ENCODE results near the gene ACOX2.

Gene ACOX2

GRCh38 chr3:58557491-58557890, 20.5 kb upstream of the ACOX2 start:
- no peak overlapping the region for H3K4me3 ChIP-seq (ENCODE audit: insufficient read depth, low read depth, low read length, poor library complexity, severe bottlenecking)
- H3K9me3 ChIP-seq (ENCODE audit: control insufficient read depth, low read length): no peaks in the 10 kb centered on the region
- no peak for DNase-seq
- no peaks in the 10 kb centered on the region for H3K36me3 ChIP-seq (ENCODE audit: control insufficient read depth, insufficient read depth, low read length)
- no peaks in the 10 kb centered on the region for H3K4me1 ChIP-seq (ENCODE audit: control insufficient read depth, insufficient read depth, low read length, poor library complexity, severe bottlenecking)
- H3K27ac ChIP-seq (ENCODE audit: insufficient read depth, low read length, poor library complexity, severe bottlenecking): no peak overlapping the region
- H3K27me3 ChIP-seq (replicated peaks; ENCODE audit: control insufficient read depth, insufficient read depth, low read length, poor library complexity, severe bottlenecking): no peaks in the 10 kb centered on the region

GRCh38 chr3:58556761-58557221, 19.8 kb upstream of the ACOX2 start:
- Histone ChIP-seq H3K4me3 (ENCODE audit: insufficient read depth, low read depth, low read length, poor library complexity, severe bottlenecking) (no peak overlapping the region), H3K4me1 (ENCODE audit: control insufficient read depth, insufficient read depth, low read length, poor library complexity, severe bottlenecking) (no peaks in the 10 kb centered on the region), H3K36me3 (ENCODE audit: control insufficient read depth, insufficient read depth, low read length) (no peaks in the 10 kb centered on the region), H3K27me3 (replicated peaks; ENCODE audit: control insufficient read depth, insufficient read depth, low read length, poor library complexity, severe bottlenecking) (no peaks in the 10 kb centered on the region), H3K9me3 (ENCODE audit: control insufficient read depth, low read length) (no peaks in the 10 kb centered on the region), H3K27ac (ENCODE audit: insufficient read depth, low read length, poor library complexity, severe bottlenecking) (no peak overlapping the region)
- no peak for DNase-seq

DNA sequence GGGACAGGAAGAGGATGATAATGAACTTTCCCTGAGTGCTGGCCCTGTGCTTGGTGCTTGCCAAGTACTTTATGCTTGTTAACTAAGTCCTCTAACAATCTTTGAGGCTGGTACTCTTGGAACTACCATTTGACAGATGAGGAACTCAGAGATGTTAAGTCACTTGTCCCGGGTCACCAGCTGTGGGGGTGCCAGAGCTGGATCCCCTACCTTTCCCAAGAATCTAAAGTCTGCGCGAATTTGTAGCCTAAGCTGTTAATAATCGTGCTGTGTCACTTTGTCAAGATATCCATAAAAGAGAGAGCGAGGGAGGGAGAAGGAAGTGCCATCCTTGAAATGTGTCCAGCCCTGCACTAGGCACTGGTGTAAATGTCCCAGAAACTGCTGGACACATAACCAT, 19.0 kb upstream of the ACOX2 start:
- Histone ChIP-seq H3K36me3 (ENCODE audit: control insufficient read depth, insufficient read depth, low read length) (no peaks in the 10 kb centered on the region), H3K9me3 (ENCODE audit: control insufficient read depth, low read length) (no peaks in the 10 kb centered on the region), H3K27ac (ENCODE audit: insufficient read depth, low read length, poor library complexity, severe bottlenecking) (no peak overlapping the region), H3K27me3 (replicated peaks; ENCODE audit: control insufficient read depth, insufficient read depth, low read length, poor library complexity, severe bottlenecking) (no peaks in the 10 kb centered on the region), H3K4me1 (ENCODE audit: control insufficient read depth, insufficient read depth, low read length, poor library complexity, severe bottlenecking) (no peaks in the 10 kb centered on the region), H3K4me3 (ENCODE audit: insufficient read depth, low read depth, low read length, poor library complexity, severe bottlenecking) (no peak overlapping the region)
- no peak for DNase-seq

DNA sequence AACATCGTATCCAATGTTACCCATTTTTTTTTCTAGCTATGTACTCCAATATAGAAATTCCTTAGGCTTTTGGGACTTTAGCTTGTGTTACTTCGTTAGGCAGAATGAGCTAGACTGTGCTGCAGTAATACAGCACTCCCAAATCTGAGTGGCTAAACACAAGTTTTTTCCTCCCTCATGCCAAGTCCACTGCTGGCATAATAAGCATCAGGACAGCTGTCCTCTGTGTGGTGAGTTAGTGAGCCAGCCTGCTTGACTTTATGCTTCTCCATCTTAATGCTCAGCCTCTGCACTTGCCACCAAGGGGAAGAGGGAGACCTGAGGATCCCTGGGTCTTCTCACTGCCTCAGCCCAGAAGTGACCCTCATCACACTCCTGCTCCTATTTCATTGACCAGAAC, 18.2 kb upstream of the ACOX2 start:
- no peak overlapping the region for H3K27ac ChIP-seq (ENCODE audit: insufficient read depth, low read length, poor library complexity, severe bottlenecking)
- H3K36me3 ChIP-seq (ENCODE audit: control insufficient read depth, insufficient read depth, low read length): no peaks in the 10 kb centered on the region
- no peak for DNase-seq
- no peak overlapping the region for H3K4me3 ChIP-seq (ENCODE audit: insufficient read depth, low read depth, low read length, poor library complexity, severe bottlenecking)
- H3K4me1 ChIP-seq (ENCODE audit: control insufficient read depth, insufficient read depth, low read length, poor library complexity, severe bottlenecking): no peaks in the 10 kb centered on the region
- H3K27me3 ChIP-seq (replicated peaks; ENCODE audit: control insufficient read depth, insufficient read depth, low read length, poor library complexity, severe bottlenecking): no peaks in the 10 kb centered on the region
- no peaks in the 10 kb centered on the region for H3K9me3 ChIP-seq (ENCODE audit: control insufficient read depth, low read length)

GRCh38 chr3:58553003-58553402, 16.0 kb upstream of the ACOX2 start:
- Histone ChIP-seq H3K9me3 (ENCODE audit: control insufficient read depth, low read length) (no peaks in the 10 kb centered on the region), H3K27ac (ENCODE audit: insufficient read depth, low read length, poor library complexity, severe bottlenecking) (no peak overlapping the region), H3K27me3 (replicated peaks; ENCODE audit: control insufficient read depth, insufficient read depth, low read length, poor library complexity, severe bottlenecking) (no peaks in the 10 kb centered on the region), H3K4me1 (ENCODE audit: control insufficient read depth, insufficient read depth, low read length, poor library complexity, severe bottlenecking) (no peaks in the 10 kb centered on the region), H3K4me3 (ENCODE audit: insufficient read depth, low read depth, low read length, poor library complexity, severe bottlenecking) (no peak overlapping the region), H3K36me3 (ENCODE audit: control insufficient read depth, insufficient read depth, low read length) (no peaks in the 10 kb centered on the region)
- no peak for DNase-seq

DNA sequence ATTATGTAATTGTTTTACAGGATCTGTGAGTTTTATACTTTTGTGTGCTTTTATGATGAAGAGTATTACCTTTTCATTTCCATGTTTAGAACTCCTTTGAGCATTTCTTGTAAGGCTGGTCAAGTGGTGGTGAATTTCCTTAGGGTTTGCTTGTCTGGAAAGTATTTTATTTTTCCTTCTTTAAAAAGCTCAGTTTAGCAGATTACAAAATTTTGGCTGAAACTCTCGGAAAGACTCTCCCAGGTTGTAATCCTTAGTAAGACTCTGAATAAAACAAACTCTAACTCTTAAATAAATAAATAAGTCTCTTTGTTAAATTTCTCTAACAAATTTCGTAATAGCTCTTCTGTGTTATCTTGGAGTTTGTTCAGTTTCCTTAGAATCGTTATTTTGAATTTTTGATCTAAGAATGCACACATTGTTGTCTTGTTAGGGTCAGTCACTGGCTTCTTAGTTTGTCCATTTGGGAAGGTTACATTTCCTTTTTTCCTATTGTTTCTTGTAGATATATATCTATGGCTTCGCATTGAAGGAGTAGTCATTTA, 14.7 kb upstream of the ACOX2 start:
- H3K4me3 ChIP-seq (ENCODE audit: insufficient read depth, low read depth, low read length, poor library complexity, severe bottlenecking): no peak overlapping the region

GRCh38 chr3:58544541-58544940, 7.6 kb upstream of the ACOX2 start:
- no peaks in the 10 kb centered on the region for H3K27me3 ChIP-seq (replicated peaks; ENCODE audit: control insufficient read depth, insufficient read depth, low read length, poor library complexity, severe bottlenecking)
- no peak overlapping the region for H3K4me3 ChIP-seq (ENCODE audit: insufficient read depth, low read depth, low read length, poor library complexity, severe bottlenecking)
- no peaks in the 10 kb centered on the region for H3K4me1 ChIP-seq (ENCODE audit: control insufficient read depth, insufficient read depth, low read length, poor library complexity, severe bottlenecking)
- no peak for DNase-seq
- no peak overlapping the region for H3K27ac ChIP-seq (ENCODE audit: insufficient read depth, low read length, poor library complexity, severe bottlenecking)
- H3K9me3 ChIP-seq (ENCODE audit: control insufficient read depth, low read length): no peaks in the 10 kb centered on the region
- no peaks in the 10 kb centered on the region for H3K36me3 ChIP-seq (ENCODE audit: control insufficient read depth, insufficient read depth, low read length)

More for the DNA sequence above, 14.7 kb upstream of the ACOX2 start:
- no peaks in the 10 kb centered on the region for H3K4me1 ChIP-seq (ENCODE audit: control insufficient read depth, insufficient read depth, low read length, poor library complexity, severe bottlenecking)
- no peaks in the 10 kb centered on the region for H3K9me3 ChIP-seq (ENCODE audit: control insufficient read depth, low read length)
- no peaks in the 10 kb centered on the region for H3K36me3 ChIP-seq (ENCODE audit: control insufficient read depth, insufficient read depth, low read length)
- DNase-seq: no peak
- H3K27ac ChIP-seq (ENCODE audit: insufficient read depth, low read length, poor library complexity, severe bottlenecking): no peak overlapping the region
- no peaks in the 10 kb centered on the region for H3K27me3 ChIP-seq (replicated peaks; ENCODE audit: control insufficient read depth, insufficient read depth, low read length, poor library complexity, severe bottlenecking)

GRCh38 chr3:58540176-58540858, 3.3 kb upstream of the ACOX2 start:
- H3K27ac ChIP-seq (ENCODE audit: insufficient read depth, low read length, poor library complexity, severe bottlenecking): no peak overlapping the region
- H3K36me3 ChIP-seq (ENCODE audit: control insufficient read depth, insufficient read depth, low read length): no peaks in the 10 kb centered on the region
- no peaks in the 10 kb centered on the region for H3K27me3 ChIP-seq (replicated peaks; ENCODE audit: control insufficient read depth, insufficient read depth, low read length, poor library complexity, severe bottlenecking)
- H3K4me3 ChIP-seq (ENCODE audit: insufficient read depth, low read depth, low read length, poor library complexity, severe bottlenecking): no peak overlapping the region
- no peak for DNase-seq
- H3K9me3 ChIP-seq (ENCODE audit: control insufficient read depth, low read length): no peaks in the 10 kb centered on the region
- H3K4me1 ChIP-seq (ENCODE audit: control insufficient read depth, insufficient read depth, low read length, poor library complexity, severe bottlenecking): no peaks in the 10 kb centered on the region

GRCh38 chr3:58539626-58540025, 2.6 kb upstream of the ACOX2 start:
- H3K4me3 ChIP-seq (ENCODE audit: insufficient read depth, low read depth, low read length, poor library complexity, severe bottlenecking): no peak overlapping the region
- no peaks in the 10 kb centered on the region for H3K27me3 ChIP-seq (replicated peaks; ENCODE audit: control insufficient read depth, insufficient read depth, low read length, poor library complexity, severe bottlenecking)
- DNase-seq: no peak
- no peaks in the 10 kb centered on the region for H3K4me1 ChIP-seq (ENCODE audit: control insufficient read depth, insufficient read depth, low read length, poor library complexity, severe bottlenecking)
- H3K36me3 ChIP-seq (ENCODE audit: control insufficient read depth, insufficient read depth, low read length): no peaks in the 10 kb centered on the region
- H3K27ac ChIP-seq (ENCODE audit: insufficient read depth, low read length, poor library complexity, severe bottlenecking): no peak overlapping the region
- no peaks in the 10 kb centered on the region for H3K9me3 ChIP-seq (ENCODE audit: control insufficient read depth, low read length)

- DNase-seq: no peak
- no peak overlapping the region for H3K27ac ChIP-seq (ENCODE audit: insufficient read depth, low read length, poor library complexity, severe bottlenecking)
- no peaks in the 10 kb centered on the region for H3K27me3 ChIP-seq (replicated peaks; ENCODE audit: control insufficient read depth, insufficient read depth, low read length, poor library complexity, severe bottlenecking)
- no peak overlapping the region for H3K4me3 ChIP-seq (ENCODE audit: insufficient read depth, low read depth, low read length, poor library complexity, severe bottlenecking)
- H3K9me3 ChIP-seq (ENCODE audit: control insufficient read depth, low read length): no peaks in the 10 kb centered on the region
- H3K4me1 ChIP-seq (ENCODE audit: control insufficient read depth, insufficient read depth, low read length, poor library complexity, severe bottlenecking): no peaks in the 10 kb centered on the region
- no peaks in the 10 kb centered on the region for H3K36me3 ChIP-seq (ENCODE audit: control insufficient read depth, insufficient read depth, low read length)
Measured at GRCh38 chr3:58537412-58538301, 667 bp upstream of the ACOX2 start.

Measured in effector memory CD4-positive, alpha-beta T cell (primary cell).